GM12892 (cell line): Measurements from ENCODE around the gene LDLRAD4.

ENCODE experiments used
- POLR2A ChIP-seq: IDR thresholded peaks from 2 replicates; pipeline ENCODE4 v1.6.1; 2011; ENCODE audit warnings: low read depth, low read length, control low read depth
- POLR2AphosphoS5 ChIP-seq: IDR thresholded peaks from 2 replicates; pipeline ENCODE4 v1.6.1; 2011; ENCODE audit warnings: low read depth, low read length, control low read depth
- TAF1 ChIP-seq: IDR thresholded peaks from 2 replicates; pipeline ENCODE4 v1.6.1; 2011; ENCODE audit warnings: low read depth, mild to moderate bottlenecking, control low read depth, low read length, borderline replicate concordance

- TF ChIP-seq TAF1 (no peak), POLR2A (no peak), POLR2AphosphoS5 (no peak)
Measured at GRCh38 chr18:13527730-13528129, 309.2 kb downstream of the LDLRAD4 start.
